PC-9 (cell line): ENCODE results near the gene EYA3.

Source experiments
- CTCF ChIP-seq: fragments of 200-600 bp; sonication (generic); conservative IDR thresholded peaks from 2 replicates; pipeline ENCODE4 v1.6.1; 2017; ENCODE audit warnings: mixed run types, antibody characterized with exemption, mild to moderate bottlenecking, moderate library complexity
- EZH2 ChIP-seq: fragments of 200-600 bp; sonication (generic); IDR thresholded peaks from 2 replicates; pipeline ENCODE4 v1.8.0; 2017; ENCODE audit warnings: antibody characterized with exemption, low read depth

GRCh38 chr1:28032281-28032680, 56.1 kb downstream of the EYA3 start:
- TF ChIP-seq CTCF (no peak), EZH2 (no peak)
